ENCODE measurements around the gene MORN1.

MORN1 gene

DNA sequence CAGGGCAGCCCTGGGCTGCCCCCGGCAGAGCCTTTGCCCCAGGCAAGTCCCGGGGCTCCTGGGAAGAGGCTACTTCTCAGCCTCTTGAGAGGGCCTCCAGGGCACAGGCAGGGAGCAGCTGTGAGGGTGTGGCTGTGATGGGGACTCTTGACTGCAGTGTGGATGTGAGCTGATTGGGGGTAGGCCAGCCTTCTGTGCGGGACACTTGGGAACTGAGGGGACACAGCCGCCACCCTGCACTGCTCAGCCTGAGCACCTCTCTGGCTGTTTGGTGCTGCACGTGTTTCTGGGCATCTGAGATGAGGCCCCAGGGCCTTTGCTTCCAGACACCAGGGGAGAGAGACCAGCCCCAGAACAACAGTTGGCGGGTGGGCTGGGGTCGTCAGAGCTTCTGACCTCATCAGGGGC lies 101.2 kb downstream of the MORN1 start:
- H3K27ac ChIP-seq (ENCODE audit: low read length): no peak overlapping the region
- H3K4me3 ChIP-seq (ENCODE audit: low read length): no peak overlapping the region
- WGBS (ENCODE audit: insufficient coverage, insufficient read length): no CpG with 5 or more reads among the region's 7 CpGs

DNA sequence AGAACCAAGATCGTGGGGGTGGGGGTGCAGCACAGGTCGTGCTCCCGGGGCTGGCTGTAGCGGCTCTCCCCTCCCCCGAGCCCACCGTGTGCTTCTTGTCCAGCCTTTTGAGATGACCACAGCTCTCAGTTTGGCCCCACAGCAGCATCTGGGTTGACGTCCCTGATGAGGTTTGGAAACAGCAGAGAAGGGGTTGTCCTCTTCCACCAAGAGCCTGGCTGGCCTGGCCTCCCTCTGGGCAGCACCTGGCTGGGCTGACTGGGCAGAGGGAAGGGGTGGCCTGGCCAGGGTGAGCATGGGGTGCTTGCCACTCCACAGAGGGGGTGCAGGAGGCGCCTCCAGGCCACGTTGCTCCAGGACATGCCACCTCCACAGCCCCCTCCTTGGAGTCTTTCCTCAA lies 101.7 kb downstream of the MORN1 start:
- no peak overlapping the region for H3K27ac ChIP-seq (ENCODE audit: low read length)
- no peaks in the 10 kb centered on the region for H3K27me3 ChIP-seq (ENCODE audit: control insufficient read depth, insufficient read depth, low read length)
- peaks cover 5% of the 10 kb centered on the region; the same call in 1 of the 2 replicates for H3K4me1 ChIP-seq (ENCODE audit: control insufficient read depth, insufficient read depth, low read length)
- no peak for DNase-seq (ENCODE audit: low read depth, low spot score)
- no CpG with 5 or more reads among the region's 9 CpGs for WGBS (ENCODE audit: insufficient coverage, insufficient read length)
- no peak overlapping the region for H3K4me3 ChIP-seq (ENCODE audit: low read length)
- H3K9me3 ChIP-seq (ENCODE audit: control insufficient read depth, insufficient read depth, low read length): no peaks in the 10 kb centered on the region
- H3K36me3 ChIP-seq (ENCODE audit: control insufficient read depth, insufficient read depth, low read length): no peaks in the 10 kb centered on the region

More for the DNA sequence above, 101.2 kb downstream of the MORN1 start:
- H3K4me1 ChIP-seq (ENCODE audit: control insufficient read depth, insufficient read depth, low read length): peaks cover 5% of the 10 kb centered on the region; the same call in 1 of the 2 replicates
- no peaks in the 10 kb centered on the region for H3K9me3 ChIP-seq (ENCODE audit: control insufficient read depth, insufficient read depth, low read length)
- H3K36me3 ChIP-seq (ENCODE audit: control insufficient read depth, insufficient read depth, low read length): no peaks in the 10 kb centered on the region
- H3K27me3 ChIP-seq (ENCODE audit: control insufficient read depth, insufficient read depth, low read length): no peaks in the 10 kb centered on the region
- DNase-seq (ENCODE audit: low read depth, low spot score): no peak

DNA sequence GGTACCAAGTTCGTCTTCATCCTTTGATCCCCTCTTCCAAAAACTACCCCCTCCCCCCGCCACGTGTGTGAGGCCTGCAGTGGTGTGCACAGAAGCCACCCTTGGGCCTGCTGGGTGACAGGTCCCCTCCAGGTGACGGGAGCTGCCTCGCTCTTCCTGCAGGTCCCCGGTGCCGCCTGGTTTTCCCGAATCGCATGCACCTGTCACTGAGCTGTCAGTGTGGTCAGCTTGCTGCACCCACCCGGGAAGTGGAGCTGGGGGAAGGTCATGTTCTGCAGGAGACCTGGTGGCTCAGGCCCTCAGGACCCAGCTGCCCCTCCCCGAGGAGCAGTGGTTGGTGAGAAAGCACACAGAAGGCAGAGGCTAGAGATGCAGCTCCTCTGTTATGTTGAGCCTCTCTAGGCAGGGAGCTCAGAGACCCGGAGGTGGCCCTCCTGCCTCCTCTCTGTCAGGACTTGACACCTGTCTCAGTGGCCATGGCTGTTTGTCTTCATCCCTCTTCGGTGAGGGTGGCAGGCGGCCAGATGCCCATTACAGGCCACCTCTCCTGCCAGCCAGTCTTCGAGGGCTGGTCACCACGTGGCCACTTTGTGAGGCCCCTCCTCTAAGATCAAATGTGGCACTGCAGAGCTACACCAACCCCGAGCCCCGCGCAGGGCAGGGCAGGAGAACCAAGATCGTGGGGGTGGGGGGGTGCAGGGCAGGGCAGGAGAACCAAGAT lies 102.4 kb downstream of the MORN1 start:
- DNase-seq (ENCODE audit: low read depth, low spot score): no peak
- Histone ChIP-seq H3K4me1 (ENCODE audit: control insufficient read depth, insufficient read depth, low read length) (peaks cover 5% of the 10 kb centered on the region; the same call in 1 of the 2 replicates), H3K27ac (ENCODE audit: low read length) (no peak overlapping the region), H3K36me3 (ENCODE audit: control insufficient read depth, insufficient read depth, low read length) (no peaks in the 10 kb centered on the region), H3K27me3 (ENCODE audit: control insufficient read depth, insufficient read depth, low read length) (no peaks in the 10 kb centered on the region), H3K4me3 (ENCODE audit: low read length) (no peak overlapping the region), H3K9me3 (ENCODE audit: control insufficient read depth, insufficient read depth, low read length) (no peaks in the 10 kb centered on the region)
- WGBS (ENCODE audit: insufficient coverage, insufficient read length): no CpG with 5 or more reads among the region's 20 CpGs

DNA sequence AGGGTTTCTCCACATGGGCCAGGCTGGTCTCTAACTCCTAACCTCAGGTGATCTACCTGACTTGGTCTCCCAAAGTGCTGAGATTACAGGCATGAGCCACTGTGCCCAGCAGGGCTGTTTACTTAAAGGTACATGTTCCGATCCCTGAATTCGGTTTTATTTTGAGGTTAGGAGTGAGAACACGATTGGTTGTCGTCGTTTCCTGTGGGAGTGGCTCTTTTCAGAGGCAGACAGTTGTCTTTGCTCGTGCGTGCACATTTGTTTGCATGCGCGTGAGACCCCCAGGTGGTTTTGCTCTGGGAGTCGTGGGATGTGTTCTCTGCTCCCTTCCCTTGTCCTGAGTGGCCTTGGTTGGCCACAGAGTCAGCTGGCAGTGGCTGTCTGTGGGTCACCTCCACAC lies 103.0 kb downstream of the MORN1 start:
- H3K9me3 ChIP-seq (ENCODE audit: control insufficient read depth, insufficient read depth, low read length): no peaks in the 10 kb centered on the region
- DNase-seq (ENCODE audit: low read depth, low spot score): no peak
- no peaks in the 10 kb centered on the region for H3K27me3 ChIP-seq (ENCODE audit: control insufficient read depth, insufficient read depth, low read length)
- H3K27ac ChIP-seq (ENCODE audit: low read length): no peak overlapping the region
- peaks cover 5% of the 10 kb centered on the region; the same call in 1 of the 2 replicates for H3K4me1 ChIP-seq (ENCODE audit: control insufficient read depth, insufficient read depth, low read length)
- WGBS (ENCODE audit: insufficient coverage, insufficient read length): no CpG with 5 or more reads among the region's 10 CpGs
- H3K4me3 ChIP-seq (ENCODE audit: low read length): no peak overlapping the region
- no peaks in the 10 kb centered on the region for H3K36me3 ChIP-seq (ENCODE audit: control insufficient read depth, insufficient read depth, low read length)

DNA sequence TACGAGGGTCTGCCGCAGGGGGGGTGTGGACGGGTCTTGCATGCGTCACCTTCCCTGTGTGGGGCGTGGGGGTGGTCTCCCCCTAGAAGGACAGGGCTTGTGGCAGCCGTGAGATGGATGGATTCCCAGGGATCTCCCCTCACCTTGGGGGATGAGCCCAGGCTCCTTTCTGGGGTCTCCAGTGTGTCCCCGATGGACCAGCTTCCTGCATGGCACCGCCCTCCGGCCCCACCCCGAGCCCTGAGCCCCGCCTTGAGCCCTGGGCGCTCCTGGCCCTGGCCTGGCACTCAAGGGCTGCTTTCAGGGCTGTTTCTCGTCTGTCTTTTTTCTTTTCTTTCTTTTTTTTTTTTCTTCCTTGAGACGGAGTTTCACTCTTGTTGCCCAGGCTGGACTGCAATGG lies 103.7 kb downstream of the MORN1 start:
- Histone ChIP-seq H3K4me3 (ENCODE audit: low read length) (no peak overlapping the region), H3K27me3 (ENCODE audit: control insufficient read depth, insufficient read depth, low read length) (no peaks in the 10 kb centered on the region), H3K4me1 (ENCODE audit: control insufficient read depth, insufficient read depth, low read length) (peaks cover 5% of the 10 kb centered on the region; the same call in 1 of the 2 replicates), H3K27ac (ENCODE audit: low read length) (no peak overlapping the region), H3K9me3 (ENCODE audit: control insufficient read depth, insufficient read depth, low read length) (no peaks in the 10 kb centered on the region), H3K36me3 (ENCODE audit: control insufficient read depth, insufficient read depth, low read length) (no peaks in the 10 kb centered on the region; the same call in 1 of the 2 replicates)
- DNase-seq (ENCODE audit: low read depth, low spot score): no peak
- WGBS (ENCODE audit: insufficient coverage, insufficient read length): no CpG with 5 or more reads among the region's 14 CpGs

DNA sequence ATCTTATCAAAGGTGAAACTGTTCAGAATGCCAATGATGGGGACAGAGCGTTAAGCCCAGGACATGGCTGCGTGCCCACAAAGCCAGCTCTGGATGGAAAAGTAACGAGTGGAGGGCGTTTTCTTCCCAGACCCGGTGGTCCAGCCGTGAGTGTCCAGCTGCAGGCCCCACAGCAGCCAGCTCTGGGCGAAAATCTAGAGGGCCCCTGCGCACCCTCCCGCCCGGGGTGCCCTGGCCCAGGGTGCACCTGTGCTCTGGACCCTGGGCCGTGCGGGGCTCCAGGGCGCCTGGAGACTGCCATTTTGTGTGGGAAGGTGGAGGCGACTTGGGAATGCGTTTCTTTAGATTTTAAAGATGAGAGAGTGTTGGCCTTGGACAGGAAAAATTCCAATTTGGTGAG lies 104.4 kb downstream of the MORN1 start:
- Histone ChIP-seq H3K27ac (ENCODE audit: low read length) (no peak overlapping the region), H3K9me3 (ENCODE audit: control insufficient read depth, insufficient read depth, low read length) (no peaks in the 10 kb centered on the region), H3K27me3 (ENCODE audit: control insufficient read depth, insufficient read depth, low read length) (no peaks in the 10 kb centered on the region), H3K4me1 (ENCODE audit: control insufficient read depth, insufficient read depth, low read length) (peaks cover 4% of the 10 kb centered on the region; the same call in 1 of the 2 replicates), H3K36me3 (ENCODE audit: control insufficient read depth, insufficient read depth, low read length) (no peaks in the 10 kb centered on the region; the same call in 1 of the 2 replicates), H3K4me3 (ENCODE audit: low read length) (no peak overlapping the region)
- no peak for DNase-seq (ENCODE audit: low read depth, low spot score)
- no CpG with 5 or more reads among the region's 15 CpGs for WGBS (ENCODE audit: insufficient coverage, insufficient read length)

DNA sequence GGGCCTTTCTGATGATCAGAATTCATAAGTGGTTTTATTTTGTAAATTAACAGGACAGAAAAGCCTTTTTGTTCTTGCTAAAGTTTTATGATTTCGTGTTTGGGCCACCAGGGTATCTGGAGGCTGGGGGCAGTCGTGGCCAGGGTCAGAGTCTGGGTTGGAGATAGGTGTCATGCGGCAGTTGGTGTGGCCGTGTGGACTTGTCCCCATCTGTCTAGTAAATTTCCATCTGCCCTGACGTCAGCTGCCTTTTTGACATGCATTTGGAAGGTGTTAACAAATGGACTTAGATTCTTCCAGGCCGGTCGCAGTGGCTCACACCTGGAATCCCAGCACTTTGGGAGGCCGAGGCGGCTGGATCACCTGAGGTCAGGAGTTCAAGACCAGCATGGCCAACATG lies 106.4 kb downstream of the MORN1 start:
- Histone ChIP-seq H3K27ac (ENCODE audit: low read length) (no peak overlapping the region), H3K4me1 (ENCODE audit: control insufficient read depth, insufficient read depth, low read length) (peaks cover 4% of the 10 kb centered on the region; the same call in 1 of the 2 replicates), H3K36me3 (ENCODE audit: control insufficient read depth, insufficient read depth, low read length) (no peaks in the 10 kb centered on the region; the same call in 1 of the 2 replicates), H3K4me3 (ENCODE audit: low read length) (no peak overlapping the region), H3K27me3 (ENCODE audit: control insufficient read depth, insufficient read depth, low read length) (no peaks in the 10 kb centered on the region), H3K9me3 (ENCODE audit: control insufficient read depth, insufficient read depth, low read length) (no peaks in the 10 kb centered on the region)
- no CpG with 5 or more reads among the region's 9 CpGs for WGBS (ENCODE audit: insufficient coverage, insufficient read length)
- DNase-seq (ENCODE audit: low read depth, low spot score): no peak

DNA sequence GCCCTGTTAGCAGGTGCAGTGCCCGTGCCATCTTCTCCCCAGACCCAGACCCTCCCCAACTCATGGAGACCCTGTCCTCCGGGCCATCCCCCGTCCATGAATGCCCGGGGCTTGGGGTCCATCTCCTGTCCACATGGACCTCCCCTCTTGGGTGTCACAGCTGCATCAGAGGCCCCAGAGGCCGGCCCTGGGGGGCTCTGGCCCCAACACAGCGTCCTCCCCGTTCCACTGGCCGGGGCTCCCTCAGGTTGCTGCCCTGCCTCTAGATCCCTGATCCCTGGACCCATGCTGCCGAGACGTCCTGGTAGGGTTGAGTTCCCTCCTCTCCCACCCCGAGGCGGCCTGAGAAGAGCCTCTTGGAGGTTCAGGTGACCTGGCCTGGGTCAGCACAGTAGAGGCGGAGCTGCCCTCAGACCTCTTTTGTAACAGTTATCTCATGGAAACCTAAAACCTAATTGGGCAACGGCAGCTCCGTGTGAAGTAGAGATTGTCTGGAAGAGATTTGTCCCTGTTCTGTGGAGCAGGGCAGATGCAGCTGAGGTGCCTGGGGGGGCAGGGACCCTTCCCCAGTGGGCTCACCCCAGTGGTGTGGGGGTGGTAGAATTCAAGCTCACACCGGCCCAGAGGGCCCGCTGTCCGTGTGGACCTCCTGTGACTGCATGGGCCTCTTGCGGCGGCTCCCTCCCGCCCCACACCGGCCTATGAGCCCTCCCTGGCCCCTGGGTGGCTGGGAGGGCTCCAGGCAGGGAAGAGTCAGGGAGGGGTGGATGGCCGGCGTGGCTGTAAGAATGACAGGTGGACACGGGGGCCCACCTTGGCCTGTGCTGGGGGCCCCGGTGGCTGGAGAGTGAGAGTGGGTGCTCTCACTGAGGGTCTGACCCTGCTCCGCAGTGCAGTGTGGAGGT lies 107.1 kb downstream of the MORN1 start:
- Histone ChIP-seq H3K4me3 (ENCODE audit: low read length) (no peak overlapping the region; the same call in 1 of the 2 replicates), H3K27ac (ENCODE audit: low read length) (no peak overlapping the region), H3K4me1 (ENCODE audit: control insufficient read depth, insufficient read depth, low read length) (peaks cover 1% of the 10 kb centered on the region; the same call in 1 of the 2 replicates), H3K36me3 (ENCODE audit: control insufficient read depth, insufficient read depth, low read length) (no peaks in the 10 kb centered on the region; the same call in 1 of the 2 replicates), H3K27me3 (ENCODE audit: control insufficient read depth, insufficient read depth, low read length) (no peaks in the 10 kb centered on the region), H3K9me3 (ENCODE audit: control insufficient read depth, insufficient read depth, low read length) (no peaks in the 10 kb centered on the region)
- WGBS (ENCODE audit: insufficient coverage, insufficient read length): no CpG with 5 or more reads among the region's 27 CpGs
- no peak for DNase-seq (ENCODE audit: low read depth, low spot score)

DNA sequence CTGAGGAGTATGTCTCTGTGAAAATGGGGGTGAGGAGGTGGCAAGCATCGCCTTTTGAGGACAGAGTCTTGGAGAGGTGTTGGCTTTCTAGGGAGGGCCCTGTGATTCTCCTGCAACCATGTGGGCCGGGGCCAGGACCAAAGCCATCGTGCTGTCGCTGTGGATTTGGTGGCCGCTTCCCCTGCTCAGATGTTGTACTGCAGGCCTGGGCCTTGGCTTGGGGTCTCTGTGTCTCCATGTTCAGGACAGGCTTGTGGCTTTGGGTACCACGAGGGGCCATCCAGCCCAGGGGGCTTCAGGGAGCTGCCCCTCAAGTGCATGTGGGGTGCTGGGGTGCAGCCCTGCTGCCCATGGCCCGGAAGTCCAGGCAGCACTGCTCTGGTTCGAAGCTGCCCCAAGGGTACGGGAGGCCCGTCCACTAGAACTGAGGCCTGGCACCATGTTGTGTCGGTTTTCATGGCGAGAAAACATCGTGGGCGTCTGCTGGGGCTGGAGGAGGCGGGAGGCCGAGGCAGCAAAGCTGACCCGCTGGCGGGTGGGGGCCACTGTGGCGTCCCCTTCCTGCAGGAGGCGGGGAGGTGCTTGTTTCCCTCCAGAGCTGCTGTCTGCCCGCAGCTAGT lies 107.9 kb downstream of the MORN1 start:
- no peak for DNase-seq (ENCODE audit: low read depth, low spot score)
- Histone ChIP-seq H3K27ac (ENCODE audit: low read length) (no peak overlapping the region), H3K4me1 (ENCODE audit: control insufficient read depth, insufficient read depth, low read length) (peaks cover 5% of the 10 kb centered on the region; the same call in 1 of the 2 replicates), H3K4me3 (ENCODE audit: low read length) (no peak overlapping the region), H3K27me3 (ENCODE audit: control insufficient read depth, insufficient read depth, low read length) (no peaks in the 10 kb centered on the region), H3K36me3 (ENCODE audit: control insufficient read depth, insufficient read depth, low read length) (no peaks in the 10 kb centered on the region; the same call in 1 of the 2 replicates), H3K9me3 (ENCODE audit: control insufficient read depth, insufficient read depth, low read length) (no peaks in the 10 kb centered on the region)
- no CpG with 5 or more reads among the region's 21 CpGs for WGBS (ENCODE audit: insufficient coverage, insufficient read length)

All from iPS DF 6.9 (cell line).